GM18873 (cell line): ENCODE data around the gene ZNF708.
"Not testable (repeated sequence)": the region's sequence is repeated elsewhere in the genome, so short reads cannot be mapped to it uniquely, and the experiment has no call there.

Experiments used
- ATAC-seq: cut with Tn5 transposase; IDR thresholded peaks from one replicate; pipeline ENCODE4 v1.9.1; 2021; ENCODE audit warnings: mild to moderate bottlenecking, moderate library complexity, moderate number of reproducible peaks; ENCODE audit not compliant: unreplicated experiment, low FRiP score

ZNF708 gene

DNA sequence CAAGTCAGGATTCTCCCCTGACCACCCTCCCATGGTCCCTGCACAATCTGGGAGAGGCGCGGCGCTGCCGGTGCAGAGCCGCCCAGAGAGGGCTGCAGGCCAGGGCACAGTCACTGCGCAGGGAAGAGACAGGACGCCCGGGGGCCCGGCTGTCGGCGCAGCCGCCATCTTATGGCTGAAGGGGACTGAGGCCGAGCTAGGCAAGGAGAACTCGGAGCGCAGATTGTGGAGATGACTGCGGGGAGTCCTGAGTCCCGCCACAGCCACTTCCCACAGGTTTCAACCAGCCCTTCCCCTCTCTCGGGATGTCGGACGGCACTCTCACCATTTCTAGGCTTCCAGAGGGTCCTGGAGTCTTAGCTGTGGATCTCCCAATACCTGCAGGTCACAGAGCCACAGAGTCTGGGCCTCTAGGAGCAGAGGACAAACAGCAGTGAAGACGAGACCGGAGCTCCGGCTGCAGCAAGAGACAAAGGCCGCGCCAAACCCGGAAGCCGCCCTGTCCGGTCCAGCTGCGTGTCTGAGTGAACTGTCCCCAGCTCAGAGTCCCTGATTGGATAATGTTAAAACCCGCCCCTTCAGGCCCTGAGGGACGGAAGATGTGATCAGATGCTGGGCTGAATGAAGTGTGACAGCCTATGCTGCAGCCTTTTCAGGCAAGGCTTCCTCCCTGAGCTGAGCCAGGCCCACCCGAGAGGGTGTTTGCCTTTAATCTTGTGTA lies at the start of gene ZNF708:
Gene ZNF708 (minus strand): TSS at position 526 of the 721 bp plus-strand sequence. CDS start 198 bp downstream, at position 328.
- ATAC-seq = peak; percentile 99

DNA sequence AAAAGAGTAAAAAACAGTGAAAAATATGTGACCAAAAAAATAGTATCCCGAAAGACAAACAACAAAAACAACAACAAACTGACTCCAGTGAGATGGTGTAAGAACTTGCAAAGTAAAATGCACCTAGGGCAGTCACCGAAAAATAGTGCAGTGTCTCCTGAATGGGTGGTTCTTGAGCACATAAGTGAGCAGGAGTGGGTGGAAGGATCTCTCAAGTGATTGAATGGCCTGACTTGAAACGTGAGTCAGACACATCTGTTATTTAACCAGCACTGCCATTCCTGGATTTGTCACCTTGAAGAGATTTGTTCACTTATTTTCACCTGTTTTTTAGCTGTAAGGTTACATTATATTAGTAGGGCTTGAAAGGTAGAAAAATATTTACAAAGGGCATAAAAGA lies 33.1 kb upstream of the ZNF708 start:
- ATAC-seq = no peak

DNA sequence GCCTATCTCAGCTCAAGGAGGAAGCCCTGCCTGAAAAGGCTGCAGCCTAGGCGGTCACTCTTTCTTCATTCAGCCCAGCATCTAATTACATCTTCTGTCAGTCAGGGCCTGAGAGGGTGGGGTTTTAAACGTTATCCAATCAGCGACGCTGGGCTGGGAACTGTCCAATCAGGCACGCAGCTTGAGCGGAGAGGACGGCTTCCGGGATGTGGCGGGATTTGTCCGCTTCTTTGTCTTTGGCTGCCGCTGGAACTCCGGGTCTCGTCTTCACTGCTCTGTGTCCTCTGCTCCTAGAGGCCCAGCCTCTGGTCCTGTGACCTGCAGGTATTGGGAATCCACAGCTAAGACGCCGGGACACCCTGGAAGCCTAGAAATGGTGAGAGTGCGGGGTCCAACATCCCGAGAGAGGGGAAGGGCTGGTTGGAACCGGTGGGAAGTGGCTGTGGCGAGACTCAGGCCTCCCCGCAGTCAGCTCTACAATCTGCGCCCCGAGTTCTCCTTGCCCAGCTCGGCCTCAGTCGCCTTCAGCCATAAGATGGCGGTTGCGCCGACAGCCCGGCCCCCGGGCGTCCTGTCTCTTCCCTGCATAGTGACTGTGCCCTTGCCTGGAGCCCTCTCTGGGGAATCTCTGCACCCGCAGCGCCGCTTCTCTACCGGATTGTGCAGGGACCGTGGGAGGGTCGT lies 29.7 kb upstream of the ZNF708 start, which contains the start of gene ZNF738:
Gene ZNF738 (plus strand): TSS at position 233 of the 684 bp plus-strand sequence. CDS start 141 bp downstream, at position 374.
- ATAC-seq = peak; percentile 90

DNA sequence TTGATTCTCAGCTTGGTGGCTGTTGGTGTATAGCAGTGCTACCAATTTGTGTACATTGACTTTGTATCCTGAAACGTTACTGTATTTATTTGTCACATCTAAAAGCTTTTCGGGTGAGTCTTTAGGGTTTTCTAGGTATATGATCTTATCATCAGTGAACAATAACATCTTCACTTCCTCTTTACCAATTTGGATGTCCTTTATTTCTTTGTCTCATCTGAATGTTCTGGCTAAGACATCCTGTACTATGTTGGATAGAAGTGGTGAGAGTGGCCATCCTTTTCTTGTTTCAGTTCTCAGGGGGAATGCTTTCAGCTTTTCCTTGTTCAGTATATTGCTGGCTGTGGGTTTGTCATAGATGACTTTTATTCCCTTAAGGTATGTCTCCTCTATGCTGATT lies 23.6 kb upstream of the ZNF708 start:
- no peak for ATAC-seq

DNA sequence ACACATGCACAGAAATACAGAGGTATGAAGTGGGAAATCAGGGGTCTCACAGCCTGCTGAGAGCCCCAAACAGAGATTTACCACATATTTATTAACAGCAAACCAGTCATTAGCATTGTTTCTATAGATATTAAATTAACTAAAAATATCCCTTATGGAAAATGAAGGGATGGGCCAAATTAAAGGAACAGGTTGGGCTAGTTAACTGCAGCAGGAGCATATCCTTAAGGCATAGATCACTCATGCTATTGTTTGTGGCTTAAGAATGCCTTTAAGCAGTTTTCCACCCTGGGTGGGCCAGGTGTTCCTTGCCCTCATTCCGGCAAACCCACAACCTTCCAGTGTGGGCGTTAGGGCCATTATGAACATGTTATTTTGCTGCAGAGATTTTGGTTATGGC lies 15.6 kb upstream of the ZNF708 start:
- not testable (repeated sequence) for ATAC-seq

DNA sequence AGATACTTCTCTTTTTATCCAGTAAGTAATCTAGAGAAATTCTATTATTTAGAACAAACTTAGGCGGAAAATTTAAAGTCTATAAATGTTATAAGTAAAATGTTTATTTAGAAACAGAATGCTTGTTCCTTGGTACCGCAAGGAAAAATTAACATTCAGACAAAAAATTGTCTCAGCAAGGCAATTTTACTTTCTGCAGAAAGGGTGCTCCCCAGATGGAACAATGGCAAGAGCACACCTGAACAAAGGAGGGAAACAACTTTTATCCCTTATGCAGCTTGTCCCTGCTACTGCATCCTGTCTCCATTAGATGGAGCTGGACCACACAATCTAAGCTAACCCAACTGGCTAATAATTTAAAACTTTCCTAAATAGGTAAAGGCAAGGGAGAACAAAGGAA lies 6.5 kb upstream of the ZNF708 start:
- no peak for ATAC-seq

DNA sequence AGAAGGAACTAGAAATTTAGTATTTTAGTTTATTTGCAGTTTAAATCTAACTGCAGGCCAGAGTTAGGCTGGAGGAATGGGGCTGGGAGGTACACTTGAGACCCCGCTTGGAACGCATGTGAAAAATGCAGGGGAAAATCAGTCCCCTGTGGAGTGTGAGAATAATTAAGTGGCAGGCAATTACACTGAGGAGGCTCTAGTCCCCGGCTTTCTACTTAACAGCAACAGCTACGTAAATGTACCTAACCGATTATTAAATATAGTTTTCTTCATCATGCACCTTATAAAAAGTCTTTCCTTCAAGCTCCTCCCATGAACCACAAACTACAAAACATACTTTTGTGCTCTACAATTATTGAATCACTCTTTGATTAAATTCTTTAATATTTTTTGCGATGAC lies 804 bp downstream of the ZNF708 start:
- ATAC-seq = no peak

DNA sequence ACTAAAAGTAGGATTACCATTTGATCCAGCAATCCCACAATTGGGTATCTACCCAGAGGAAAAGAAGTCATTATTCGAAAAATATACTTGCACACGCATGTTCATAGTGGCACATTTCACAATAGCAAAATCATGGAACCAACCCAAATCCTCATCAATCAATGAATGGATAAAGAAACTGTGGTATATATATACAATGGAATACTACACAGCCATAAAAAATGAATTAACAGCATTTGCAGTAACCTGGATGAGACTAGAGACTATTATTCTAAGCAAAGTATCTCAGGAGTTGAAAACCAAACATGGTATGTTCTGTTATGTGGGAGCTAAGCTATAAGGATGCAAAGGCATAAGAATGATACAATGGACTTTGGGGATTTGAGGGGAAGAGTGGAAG lies 3.0 kb downstream of the ZNF708 start:
- ATAC-seq = no peak

DNA sequence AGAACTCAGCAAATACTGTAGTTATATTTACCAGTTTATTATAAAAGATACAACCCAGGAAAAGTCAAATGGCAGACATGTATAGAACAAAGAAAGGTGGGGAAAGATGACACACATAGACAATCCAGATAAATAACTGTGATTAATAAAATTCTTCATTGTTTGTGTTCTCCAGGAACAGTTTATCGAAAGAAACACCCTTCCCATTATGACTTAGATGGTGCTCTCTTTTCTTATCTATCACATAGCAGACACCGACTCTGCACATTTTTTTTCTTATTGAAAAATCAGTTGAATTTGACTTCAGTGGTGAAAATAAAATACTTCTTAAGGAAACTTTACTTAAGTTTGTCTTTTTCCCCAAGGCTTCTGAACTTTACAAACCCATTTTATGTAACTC lies 6.2 kb downstream of the ZNF708 start:
- ATAC-seq = no peak

DNA sequence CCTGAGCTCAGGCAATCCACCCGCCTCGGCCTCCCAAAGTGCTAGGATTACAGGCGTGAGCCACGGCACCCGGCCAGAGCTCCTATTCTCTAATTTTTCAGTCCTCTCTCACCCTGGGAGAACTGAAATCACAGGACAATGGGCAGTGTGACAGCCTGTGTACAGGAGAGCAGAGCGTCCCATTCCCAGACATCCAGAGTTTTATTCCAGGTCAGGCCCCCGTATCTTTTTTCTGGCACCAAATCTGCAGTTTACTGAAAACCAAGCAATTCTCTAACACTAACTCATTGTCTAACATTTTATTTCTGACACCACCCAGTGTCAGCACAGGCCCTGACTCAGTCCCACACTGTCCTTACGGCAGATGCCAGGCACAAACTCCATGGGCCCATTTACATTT lies 6.7 kb downstream of the ZNF708 start:
- ATAC-seq = no peak

DNA sequence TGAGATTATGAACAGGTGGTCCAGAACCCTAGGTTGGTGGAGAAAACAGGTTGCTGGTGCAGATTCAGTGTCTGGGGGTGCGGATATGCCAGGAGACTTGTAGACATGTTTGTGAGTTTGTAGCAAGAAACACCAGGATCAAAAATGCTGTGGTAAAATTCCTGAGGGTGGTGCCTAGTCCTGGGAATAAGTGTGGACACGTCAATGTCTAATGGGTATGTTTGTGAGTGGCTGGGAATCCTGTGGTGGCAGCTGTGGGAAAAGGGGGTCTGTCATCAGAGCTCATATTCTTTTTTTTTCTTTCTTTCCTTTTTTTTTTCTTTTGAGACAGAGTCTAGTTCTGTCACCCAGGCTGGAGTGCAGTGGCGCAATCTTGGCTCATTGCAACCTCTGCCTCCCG lies 7.2 kb downstream of the ZNF708 start:
- ATAC-seq = no peak

DNA sequence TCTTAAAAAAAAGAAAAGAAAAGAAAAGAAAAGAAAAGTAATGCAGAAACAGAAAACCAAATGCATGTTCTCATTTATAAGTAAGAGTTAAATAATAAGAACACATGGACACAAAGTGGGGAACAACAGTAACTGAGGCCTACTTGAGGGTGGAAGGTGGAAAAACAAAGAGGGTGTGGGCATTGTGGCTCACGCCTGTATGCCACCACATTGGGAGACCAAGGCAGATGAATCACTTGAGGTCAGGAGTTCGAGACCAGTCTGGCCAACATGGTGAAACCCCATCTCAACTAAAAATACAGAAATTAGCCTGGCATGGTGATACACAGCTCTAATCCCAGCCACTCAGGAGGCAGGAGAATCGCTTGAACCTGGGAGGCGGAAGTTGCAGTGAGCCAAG lies 8.1 kb downstream of the ZNF708 start:
- ATAC-seq = no peak

DNA sequence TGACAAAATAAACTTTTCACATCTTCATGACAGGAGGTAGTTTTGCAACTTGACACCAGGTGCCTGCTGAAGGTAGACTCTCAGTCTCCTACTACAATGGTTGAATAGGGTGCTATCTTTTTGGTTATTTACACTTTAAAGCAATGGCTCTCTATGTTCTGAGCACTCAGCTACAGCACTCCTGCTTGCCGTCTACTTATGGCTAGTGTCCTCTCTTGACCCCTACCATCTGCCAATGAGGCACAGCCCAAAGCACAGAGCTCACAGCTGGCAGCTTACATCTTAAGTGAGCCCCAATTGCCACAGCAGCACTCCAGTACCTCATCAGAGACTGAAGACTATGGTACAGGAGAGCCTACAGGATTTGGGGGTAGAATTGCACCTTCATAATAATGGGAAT lies 11.4 kb downstream of the ZNF708 start:
- ATAC-seq = no peak

DNA sequence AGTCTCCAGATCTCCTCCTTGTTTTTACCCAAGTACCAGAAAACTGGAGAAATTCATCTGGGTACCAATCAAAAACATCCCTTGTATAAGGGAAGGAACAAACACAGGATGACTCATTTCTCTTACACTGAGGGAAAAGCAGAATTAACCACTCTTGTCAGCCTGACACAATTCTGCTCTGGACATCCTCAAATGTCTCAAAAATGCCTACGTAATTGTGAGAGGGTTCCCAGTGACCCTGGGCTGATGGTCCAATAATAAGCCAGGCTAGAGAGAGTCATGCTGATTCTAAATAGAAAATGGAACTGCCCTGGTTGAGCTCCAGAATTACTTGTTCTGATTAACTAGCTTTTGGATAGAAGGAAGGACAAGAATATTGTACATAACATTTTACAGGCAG lies 14.5 kb downstream of the ZNF708 start:
- ATAC-seq = no peak

DNA sequence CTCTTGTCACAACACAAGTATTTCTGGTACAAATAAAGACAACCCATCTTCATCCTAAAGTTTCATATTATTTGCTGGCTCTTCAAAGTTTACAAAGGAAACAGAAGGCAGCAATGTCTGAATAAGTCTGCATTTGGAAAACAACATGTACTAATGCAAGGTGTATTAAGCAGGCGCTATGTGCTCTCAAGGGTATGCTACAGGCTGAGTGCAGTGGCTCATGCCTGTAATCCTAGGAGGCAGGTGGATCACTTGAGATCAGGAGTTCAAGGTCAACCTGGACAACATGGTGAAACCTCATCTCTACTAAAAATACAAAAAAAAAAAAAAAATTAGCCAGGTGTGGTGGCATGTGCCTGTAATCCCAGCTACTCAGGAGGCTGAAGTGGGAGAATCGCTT lies 16.4 kb downstream of the ZNF708 start:
- ATAC-seq = not testable (repeated sequence)

DNA sequence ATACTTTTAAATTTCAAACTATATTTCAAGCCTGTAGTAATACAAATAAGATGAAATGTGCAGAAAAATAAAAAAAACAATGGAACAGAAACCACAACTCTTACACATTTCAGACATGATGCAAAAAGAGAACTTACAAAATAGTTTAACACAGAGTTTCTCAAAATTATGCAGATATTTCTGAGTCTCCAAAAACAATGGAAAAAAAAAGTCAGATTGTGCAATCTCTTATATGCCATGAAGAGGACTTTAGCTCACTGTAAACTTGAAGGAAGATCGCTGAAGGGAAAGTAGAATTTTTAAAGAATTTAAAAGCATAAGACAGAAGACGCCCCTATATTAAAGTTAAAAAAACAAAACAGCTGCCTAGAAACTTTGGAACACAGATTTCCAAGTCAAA lies 20.4 kb downstream of the ZNF708 start:
- no peak for ATAC-seq

DNA sequence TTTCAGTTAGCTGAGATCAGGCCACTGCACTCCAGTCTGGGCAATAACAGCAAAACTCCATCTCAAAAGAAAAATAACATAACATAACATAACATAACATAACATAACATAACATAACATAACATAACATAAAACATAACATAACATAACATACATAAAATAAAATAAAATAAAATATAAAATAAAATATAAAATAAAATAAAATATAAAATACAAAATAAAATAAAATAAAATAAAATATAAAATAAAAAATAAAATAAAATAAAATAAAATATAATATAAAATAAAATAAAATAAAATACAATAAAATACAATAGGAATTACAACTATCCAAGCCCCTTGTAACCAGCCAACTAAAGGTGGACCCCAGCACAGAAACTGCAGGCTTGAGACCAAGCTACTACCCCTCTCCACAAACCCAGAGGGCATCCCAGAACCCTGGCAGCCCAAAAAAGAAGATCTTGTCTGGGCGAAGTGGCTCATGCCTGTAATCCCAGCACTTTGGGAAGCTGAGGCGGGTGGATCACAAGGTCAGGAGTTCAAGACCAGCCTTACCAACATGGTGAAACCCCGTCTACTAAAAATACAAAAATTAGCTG lies 22.2 kb downstream of the ZNF708 start:
- ATAC-seq = not testable (repeated sequence)

DNA sequence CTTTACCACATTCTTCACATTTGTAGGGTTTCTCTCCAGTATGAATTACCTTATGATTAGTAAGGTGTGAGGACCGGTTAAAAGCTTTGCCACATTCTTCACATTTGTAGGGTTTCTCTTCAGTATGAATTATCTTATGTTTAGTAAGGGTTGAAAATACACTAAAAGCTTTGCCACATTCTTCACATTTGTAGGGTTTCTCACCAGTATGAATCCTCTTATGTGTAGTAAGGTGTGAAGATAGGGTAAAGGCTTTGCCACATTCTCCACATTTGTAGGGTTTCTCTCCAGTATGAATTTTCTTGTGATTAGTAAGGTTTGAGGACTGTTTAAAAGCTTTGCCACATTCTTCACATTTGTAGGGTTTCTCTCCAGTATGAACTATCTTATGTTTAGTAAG lies 35.4 kb downstream of the ZNF708 start:
- not testable (repeated sequence) for ATAC-seq

DNA sequence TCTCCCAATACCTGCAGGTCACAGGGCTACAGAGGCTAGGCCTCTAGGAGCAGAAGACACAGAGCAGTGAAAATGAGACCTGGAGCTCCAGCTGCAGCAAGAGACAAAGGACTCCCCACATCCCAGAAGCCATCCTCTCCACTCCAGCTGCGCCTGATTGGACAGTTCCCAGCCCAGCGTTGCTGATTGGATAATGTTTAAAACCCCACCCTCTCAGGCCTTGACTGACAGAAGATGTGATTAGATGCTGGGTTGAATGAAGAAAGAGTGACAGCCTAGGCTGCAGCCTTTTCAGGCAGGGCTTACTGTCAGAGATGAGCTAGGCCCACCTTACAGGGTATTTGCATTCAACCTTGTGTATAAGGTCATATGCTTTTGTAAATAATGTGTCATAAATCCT lies 59.4 kb downstream of the ZNF708 start:
- ATAC-seq = no peak

DNA sequence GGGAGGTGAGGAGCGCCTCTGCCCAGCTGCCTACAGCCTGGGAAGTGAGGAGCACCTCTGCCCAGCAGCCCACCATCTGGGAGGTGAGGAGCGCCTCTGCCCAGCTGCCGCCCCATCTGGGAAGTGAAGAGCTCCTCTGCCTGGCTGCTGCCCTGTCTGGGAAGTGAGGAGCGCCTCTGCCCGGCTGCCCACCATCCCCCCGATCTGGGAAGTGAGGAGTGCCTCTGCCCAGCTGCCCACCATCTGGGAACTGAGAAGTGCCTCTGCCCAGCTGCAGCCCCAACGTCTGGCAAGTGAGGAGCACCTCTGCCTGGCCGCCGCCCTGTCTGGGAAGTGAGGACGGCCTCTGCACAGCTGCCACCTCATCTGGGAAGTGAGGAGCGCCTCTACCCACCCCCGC lies 64.3 kb downstream of the ZNF708 start:
- ATAC-seq = no peak

DNA sequence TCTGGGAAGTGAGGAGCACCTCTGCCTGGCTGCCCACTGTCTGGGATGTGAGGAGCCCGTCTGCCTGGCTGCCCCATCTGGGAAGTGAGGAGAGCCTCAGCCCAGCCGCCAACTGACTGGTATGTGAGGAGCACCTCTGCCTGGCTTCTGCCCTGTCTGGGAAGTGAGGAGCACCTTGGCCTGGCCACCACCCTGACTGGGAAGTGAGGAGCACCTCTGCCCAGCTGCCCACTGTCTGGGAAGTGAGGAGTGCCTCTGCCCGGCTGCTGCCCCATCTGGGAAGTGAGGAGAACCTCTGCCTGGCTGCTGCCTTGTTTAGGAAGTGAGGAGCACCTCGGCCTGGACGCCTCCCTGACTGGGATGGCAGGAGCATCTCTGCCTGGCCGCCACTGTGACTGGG lies 64.8 kb downstream of the ZNF708 start:
- no peak for ATAC-seq
